Left hindlimb (tissue), 1 donor: ENCODE results near the gene WLS.

ENCODE experiments used
- DNase-seq: peaks from one replicate; pipeline ENCODE4 v3.0.0-alpha.2; 2018

Gene WLS

DNA sequence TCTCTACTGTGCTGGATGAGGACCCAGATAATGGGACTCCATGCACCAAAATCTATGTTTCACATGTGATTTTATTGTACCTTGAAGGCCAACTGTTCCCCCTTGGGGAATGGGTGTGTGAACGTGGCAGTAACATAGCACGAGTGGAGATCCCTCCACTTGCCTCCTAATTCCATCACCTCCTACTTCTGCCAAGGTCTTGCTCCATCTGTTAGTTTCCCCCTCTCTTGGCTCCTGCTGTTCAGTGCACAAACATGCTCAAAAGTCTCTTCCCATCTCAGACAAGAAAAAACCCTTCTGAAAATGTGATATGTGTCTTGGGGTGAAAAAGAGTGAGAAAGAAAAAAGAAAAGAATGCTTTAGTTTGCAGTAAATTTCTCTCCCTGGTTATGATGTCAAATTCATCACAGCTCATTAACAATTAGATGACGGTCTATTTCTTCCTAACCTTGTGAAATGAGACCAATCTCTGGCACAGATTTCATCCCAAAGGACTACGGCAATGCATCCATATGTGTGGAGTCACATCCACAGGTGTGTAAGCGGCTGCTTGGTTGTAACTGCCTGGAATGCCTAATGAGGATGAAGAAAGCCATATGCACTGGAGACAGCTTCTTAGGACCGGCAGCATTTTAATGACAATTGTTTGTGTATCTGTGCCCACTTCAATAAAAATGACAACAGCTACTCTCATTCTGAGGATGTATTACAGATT lies 102.6 kb downstream of the WLS start:
- no peak for DNase-seq

DNA sequence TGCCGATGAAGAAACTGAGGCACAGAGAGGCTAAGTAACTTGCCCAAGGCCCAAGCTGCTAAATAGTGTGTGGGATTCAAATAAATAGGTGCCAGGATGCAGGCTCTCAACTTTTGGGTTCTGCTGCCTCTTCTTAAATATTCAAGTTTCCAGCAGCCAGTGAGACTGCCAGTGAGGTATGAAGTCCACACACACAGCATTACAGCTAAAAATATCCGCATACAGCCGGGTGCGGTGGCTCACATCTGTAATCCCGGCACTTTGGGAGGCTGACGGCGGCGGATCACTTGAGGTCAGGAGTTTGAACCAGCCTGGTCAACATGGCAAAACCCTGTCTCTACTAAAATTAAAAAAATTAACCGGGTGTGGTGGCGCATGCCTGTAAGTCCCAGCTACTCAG lies 103.5 kb downstream of the WLS start:
- no peak for DNase-seq

DNA sequence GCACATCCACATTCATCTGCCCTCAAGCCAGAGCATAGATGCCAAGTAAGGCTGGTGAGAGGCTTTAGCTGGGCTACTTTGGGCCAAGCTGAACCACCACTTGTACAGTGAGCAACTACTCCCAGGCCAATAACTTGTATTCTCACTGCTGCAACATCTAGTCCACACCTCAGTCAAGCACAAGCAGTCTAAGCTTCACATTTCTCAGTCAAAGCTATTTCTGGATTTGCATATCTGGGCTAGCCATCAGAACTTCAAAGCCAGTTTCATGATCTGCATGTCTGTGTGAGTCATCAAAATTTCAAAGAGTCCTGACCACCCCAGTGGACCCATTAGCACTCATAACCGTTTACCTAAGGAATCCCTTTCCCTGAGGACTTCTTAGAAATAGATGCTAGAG lies 104.2 kb downstream of the WLS start:
- no peak for DNase-seq

DNA sequence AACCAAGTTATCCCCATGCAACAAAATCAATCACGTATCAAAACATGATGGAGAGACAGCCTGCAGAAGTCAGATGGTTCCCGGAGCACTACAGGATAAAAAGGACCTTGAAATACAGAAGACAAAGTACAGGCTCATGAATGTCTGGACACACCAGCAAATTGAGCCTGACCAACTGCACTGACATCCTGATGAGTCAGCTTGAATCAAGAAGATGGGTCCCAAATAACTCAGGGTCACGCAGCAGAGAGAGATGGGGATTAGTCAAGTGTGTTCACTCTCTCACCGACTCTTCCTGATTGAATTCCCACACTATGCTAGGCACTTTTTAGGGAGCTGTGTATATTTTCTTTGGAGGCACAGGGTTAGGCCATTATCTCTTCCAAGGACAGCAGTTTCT lies 110.8 kb downstream of the WLS start:
- no peak for DNase-seq

DNA sequence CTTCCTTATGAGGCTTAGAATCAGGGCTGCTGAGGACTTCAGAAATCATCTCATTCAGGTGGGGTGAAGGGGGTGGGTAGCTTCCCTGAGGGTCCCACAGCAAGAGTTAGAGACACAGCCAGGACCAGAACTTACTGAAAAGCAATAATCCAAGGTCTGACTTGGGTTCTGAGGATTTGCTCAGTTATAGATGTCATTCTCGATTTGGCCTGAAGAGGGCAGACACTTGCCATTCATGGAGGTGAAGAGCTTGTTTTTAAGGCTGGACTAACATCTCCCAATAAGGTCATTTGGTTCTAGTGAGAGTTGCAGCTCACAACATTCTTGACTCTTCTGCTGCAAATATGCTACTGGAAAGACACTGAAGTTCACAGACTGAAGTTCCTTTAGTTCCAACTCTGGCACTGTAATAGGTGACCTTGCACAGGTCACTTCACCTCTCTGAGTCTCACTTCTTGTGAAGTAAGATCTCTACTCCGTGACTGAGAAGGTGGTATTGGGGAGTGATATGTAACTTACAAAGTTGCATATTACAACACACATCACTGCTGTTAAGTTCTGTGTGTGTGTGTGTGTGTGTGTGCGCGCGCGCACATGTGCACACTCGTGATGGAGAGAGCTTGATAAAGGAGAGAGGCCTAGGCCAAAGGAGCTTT lies 112.1 kb downstream of the WLS start:
- peak; percentile 50 for DNase-seq

DNA sequence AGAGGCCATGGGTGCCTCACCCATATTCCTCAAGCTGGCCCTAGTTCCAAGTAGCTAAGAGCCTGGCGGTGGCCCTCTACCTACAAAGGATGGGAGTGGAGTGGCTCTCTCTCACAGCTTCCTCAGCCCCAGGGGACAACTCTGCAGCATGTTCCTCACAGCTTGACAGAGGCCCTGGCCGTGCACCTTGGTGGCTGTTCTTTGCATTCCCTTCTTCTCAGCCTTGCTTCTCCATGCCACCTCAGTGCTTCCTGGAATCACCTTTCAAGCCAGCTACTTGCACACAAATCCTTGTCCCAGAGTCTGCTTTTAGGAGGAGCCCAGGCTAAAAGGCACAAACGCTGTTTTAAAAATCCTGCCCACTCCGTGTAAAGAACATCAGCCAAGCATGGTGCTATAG lies 112.9 kb downstream of the WLS start:
- DNase-seq = no peak

DNA sequence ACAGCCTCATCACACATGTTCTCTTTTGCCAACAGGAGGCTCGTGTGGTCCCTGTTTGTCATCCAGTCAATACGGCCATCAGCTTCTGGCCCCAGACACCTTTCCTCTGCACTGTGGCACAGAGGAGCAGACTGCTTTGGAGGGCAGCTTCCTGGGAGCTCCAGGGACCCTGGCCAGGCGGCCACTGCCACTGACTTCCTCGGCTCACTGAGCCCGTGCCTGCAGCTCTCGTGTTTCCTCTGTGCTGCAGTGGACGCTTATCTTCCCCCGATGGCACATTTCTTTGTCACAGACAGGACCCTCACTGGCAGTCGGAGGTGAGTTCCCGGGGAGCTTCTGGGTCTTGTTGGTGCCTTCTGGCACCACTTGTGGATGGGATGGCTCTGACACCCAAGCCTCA lies 114.9 kb downstream of the WLS start:
- no peak for DNase-seq

DNA sequence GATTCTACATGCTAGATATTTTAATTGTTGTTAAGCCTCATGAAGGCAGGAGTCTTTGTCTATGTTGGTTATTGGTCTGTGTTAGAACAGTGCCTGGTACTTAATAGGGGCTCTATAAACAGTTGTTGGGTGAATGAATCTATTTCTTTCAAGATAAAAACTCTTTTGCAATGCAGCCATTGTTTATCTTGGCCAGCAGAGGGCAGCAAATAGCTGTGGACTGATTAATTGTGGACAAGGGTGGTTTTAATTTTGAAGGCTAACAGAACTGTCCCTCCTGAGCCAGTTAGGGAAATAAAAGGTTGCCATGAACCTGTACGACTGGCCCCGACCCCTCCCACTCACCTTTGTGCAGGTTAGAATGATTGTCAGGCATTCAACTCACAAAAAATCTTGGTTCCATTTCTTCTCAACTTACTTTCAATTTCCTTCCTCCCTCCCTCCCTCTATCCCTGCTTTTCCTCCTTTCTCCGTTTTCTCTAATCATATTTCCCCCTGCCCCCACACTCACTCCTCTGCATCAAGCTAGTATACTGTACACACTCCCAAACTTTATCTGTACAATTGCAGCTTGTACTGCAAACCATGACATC lies 115.6 kb downstream of the WLS start:
- no peak for DNase-seq

DNA sequence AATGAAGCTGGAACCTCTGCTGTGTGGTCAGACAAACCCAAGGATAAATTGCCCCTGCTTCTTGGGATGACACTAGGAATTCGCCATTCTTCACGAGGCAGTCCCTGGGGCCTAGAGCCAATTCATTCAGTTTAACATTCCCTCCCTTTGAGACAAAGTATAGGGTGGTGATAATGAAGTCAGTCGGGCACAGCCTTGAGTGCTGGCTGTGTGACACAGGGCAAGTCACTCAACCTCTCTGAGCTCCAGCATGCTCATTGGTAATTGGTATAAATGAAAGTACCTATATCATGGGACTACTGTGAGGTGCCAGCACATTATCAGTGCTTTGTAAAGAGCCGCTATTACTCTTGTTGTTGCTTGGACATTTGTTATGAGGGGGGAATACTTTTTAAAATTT lies 117.0 kb downstream of the WLS start:
- DNase-seq = no peak

DNA sequence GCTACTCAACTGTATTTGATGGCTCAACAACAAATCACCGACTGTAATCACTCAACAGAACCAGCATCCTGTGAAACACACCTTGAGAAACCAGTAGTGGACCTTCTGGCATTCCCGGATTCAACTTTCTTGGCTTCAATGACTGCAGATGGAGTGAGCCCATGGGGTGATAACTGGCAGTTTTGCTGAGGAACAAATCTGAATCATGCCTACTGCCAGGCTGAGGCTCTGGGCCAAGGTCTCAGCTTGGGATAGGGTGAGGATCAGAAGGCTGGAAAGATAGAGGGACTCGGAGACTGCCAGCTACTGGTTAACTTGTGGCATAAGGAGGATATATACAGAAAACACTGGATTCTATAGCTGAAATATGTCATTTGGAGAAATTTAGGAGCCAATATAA lies 118.4 kb downstream of the WLS start:
- DNase-seq = no peak

DNA sequence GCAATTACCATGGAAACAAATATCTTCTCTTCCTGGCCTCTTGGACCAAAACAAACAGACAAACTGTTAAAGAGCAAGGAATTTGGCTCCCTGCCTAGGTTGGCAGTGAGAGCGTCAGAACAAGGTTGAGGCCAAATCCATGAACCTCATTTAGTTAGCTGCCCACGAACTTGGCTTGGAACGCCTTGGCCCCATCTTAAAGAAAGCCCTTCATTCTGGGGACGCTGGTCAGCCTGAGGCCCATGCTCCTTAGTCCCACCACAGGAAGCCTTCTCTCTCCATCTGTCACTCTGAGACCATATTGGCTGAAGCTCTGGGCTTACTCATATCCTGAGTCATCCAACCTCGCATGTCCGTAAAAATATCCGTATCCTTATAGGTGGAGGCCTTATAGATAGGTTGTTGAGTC lies 119.5 kb downstream of the WLS start:
- peak; percentile 57 for DNase-seq

DNA sequence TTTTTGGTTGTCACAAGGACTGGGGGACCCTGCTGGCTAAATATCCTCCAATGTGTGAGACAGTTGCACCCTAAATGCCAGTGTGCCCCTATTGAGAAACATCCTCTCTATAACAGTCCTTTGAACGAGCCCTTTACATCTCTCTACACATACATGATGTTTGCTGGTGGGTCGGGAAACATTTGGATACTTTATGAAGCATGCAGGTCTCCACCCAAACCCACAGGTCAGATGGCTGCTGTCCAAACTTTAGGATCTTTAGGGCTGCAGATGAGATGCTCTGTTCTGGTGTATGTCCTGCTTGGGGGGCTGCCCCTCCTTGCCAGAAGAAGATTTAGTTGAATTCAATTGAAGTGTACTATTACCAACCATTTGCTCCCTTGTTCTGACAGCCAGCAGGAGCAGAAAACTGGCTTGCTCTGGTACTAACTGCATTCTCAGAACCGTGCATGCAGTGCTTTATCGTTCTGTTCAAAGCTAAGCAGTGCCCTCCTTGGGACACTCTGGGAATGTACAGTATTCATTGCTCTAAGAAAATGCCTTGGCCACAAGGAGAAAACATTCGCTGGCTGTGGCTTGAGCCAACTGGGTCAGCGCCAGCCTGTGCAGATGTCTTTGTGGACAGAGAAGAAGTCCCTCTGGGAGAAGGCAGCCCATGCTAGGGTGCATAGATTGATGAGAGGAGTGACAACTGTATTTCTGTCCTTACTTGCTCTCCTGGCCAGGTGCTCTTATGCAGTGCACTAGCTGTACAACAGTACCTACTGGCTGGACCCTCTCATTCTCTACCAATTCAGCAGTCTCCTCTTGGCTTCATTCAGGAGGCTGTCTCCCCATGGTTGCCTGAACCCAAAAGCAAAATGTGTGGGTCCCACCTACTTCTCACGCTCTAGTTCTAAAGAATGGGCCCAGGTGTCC lies 120.5 kb downstream of the WLS start:
- DNase-seq = peak; percentile 72

DNA sequence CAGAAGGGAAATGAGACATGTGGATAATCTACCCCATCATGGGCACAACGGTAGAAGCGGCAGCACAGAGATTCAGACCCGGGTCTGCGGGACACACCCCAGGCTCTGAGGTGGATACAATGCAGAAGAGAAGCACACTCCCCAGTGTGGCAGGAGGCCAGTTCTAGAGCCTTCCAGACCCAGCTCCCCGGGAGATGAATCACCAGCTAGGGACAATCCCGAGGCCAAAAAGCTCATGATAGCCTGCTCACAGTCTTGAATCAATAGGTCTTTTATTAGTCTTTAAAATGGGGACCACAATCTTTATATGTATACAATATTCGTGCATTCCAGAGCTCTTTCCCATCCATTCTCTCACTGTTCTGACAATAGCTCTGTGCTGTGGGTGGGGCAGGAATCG lies 124.6 kb downstream of the WLS start:
- no peak for DNase-seq

DNA sequence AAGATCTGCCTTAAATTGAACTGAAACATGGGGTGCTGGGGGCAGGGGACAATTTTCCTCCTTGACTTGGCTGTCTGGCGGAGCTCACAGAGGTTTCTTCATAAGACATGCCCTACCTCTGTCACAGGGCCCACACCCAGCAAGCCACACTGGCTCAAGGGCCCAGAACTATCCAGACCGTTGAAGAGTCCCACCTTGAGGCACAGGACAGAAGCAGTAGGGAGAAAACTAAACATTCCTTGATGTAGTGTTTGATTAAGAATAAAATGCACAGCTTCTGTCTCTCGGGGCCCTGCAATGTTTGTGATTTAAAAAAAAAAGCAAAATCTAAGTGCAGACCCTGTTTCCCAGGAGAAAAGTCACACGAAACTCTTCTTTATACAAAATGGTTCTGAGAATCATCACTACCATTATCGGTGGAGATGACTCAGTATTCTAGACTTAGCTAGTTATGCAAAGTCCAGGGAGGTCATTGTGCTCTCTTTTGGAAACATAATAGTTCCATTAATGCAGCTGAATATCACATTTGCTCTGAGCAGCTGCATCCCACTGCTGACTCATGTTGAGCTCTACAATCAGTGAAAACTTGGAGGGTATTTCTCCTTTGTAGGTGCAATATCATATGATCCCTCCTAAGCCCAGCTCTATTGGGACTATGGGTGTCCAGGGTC lies 128.3 kb downstream of the WLS start:
- DNase-seq = no peak

DNA sequence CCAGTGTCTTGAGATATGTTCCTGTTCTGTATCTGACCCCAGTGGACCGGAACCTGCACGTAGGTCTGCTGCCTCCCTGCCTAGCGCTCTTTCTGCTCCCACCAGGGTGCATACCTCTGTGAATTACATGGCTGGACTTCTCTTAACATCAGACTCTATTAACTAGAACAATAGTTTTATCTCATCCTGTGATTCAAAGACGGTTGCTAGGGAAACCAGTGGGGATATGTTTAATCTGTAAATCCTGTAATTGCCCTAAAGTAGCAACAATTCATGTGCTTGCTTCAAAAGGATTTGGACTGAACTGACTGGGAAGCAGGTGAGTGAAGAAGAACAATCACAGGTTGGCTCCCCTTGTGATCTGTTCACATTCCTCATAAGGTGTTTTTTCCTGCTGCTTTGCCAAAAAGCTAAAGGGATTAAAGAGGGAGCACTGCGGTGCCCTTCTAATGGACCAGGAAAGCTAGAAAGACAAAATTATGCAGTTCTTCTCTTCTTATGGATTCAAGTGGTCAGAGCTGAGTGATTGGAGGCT lies 129.2 kb downstream of the WLS start:
- DNase-seq = no peak

DNA sequence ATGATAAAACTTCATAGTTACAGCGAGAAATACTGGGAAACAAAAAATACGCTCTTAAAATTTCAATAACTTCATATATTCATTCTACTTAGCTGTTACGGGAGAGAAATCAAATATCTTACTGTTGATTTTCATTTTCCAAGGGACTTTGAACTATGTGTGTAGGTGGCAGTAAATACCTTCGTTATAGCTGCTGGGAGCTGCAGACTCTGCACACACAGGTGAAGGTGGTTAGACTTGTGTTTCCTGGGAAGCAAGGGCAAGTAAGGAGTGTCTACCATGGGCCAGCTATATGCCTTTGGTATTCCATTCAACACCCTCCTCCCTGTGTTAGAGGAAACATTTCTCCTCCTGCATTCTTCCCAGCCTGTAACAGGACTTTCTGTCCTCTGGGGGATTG lies 130.5 kb downstream of the WLS start:
- DNase-seq = no peak

DNA sequence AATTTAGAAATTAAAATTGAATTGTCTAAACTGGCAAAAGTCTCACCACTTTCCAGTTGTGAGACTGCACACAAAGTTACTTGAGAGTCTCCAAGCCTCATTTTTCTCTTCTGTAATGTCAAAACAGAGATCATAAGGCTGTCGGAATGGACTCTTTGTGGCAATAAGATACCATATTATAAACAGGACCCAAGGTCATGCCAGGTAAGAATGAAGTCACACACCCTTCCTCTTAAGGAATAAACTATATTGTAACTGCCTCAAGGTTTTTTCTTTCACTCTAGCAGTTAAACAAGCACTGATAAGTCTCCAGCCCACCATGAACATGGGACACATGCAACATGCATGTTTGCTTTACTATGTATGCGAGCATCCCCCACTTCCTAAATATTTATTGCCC lies 131.8 kb downstream of the WLS start:
- no peak for DNase-seq

DNA sequence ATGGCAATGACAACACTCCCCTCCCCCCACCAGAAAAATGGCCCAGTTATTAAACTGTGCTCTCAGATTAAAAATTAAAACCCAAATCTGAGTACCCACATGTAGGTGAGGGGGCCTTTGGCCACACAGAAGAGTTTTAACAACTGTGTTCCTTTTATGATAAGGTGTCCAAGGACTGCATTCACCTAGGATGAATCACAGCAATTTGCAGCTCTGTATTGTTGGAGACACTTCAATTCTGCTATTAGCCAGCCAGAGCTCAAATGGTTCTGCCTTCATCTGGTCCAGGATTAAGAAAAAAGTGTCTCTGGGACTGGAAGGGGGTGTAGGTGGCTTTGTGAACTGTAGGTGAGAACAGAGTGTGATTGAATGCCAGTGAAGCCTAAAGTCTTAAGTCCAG lies 138.6 kb downstream of the WLS start:
- DNase-seq = no peak

DNA sequence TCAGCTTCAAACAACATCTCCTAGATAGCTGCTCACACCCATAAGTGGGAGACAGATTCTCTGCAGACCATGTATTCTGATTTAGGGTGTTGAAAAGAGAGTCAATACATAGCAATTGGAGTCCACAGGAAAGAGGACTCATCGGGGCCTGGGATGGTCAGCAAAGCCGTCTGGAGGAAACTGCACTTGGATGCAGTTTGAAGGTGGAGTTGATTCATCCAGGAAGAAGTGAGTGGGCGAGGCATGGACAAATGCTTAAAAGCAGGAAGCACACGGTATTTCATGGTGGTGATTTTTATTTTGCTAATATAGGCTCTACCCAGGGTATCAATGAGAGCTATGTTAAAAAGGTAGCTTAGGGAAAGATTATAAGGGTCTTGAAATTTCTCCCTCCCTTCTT lies 145.1 kb downstream of the WLS start:
- no peak for DNase-seq

DNA sequence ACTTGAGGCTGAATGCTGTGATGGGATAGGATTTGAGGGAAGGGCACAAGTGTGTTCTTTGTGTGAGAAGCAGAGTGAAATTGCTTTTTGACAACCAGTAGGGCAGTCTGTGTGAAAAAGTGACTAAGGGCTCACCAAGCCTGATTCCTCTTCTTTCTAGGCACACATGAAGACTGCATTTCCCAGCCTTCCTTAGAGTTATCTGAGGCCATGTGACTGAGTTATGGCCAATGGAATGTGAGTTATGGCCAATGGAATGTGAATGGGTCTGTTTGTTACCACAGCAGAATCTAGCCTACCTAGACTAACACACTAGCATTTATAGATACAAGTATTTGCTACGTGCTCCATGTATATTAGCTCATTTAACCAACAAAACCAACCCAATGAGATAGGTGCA lies 146.6 kb downstream of the WLS start:
- DNase-seq = no peak

DNA sequence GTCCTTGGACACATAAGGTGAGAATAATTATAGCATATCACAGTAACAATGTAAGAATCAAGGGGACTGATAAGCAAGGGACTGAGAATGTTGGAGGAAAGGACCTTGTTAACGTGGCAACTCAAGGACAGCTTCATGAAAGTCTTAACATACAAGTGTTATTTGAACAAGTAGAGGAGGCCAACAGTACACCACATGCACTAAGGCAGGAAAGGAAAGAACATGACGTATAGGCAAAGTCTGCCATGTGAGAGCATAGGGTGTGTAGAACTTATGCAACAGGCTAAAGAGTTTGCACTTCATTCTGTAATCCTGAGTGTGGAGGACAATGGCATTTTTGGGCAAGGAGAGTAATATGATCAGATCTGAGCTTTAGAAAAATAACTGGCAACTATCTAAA lies 148.6 kb downstream of the WLS start:
- DNase-seq = no peak

DNA sequence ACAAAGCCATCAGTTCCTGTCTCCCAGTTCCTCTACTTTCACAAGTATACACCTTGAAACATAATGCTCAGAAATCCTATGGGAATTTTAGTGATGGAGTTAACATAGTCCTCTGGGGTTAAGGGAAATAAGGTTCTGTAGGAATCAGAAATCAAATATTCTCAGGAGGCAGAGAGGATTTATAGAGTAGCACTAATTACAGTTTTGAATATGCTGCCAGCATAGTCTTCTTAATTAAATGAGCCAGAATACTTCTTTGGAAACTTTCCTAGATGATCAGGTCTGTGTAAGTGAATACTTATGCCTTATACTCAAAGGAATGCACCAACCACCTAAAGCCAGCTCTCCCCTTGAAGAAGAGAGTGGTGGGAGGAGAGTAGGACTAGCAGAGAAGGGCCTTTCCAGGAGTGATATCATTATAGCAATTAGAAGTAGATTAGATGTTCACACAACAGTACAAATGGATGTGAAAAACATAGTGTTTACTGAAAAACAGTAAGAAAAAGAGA lies 150.5 kb downstream of the WLS start:
- no peak for DNase-seq
